K562 (cell line): Measurements from ENCODE around the gene KLC1. TPM values are rescaled to one million over a fixed set of nuclear protein-coding genes. Genes with fewer than 3 reads are reported as not detected.

Experiments
- CREB3 ChIP-seq: fragments of 450-650 bp; conservative IDR thresholded peaks from 2 replicates; pipeline ENCODE4 v1.6.1; 2016; ENCODE audit warnings: missing genetic modification characterization, low read depth, mild to moderate bottlenecking, missing compliant biosample characterization, moderate library complexity
- DEAF1 ChIP-seq: fragments of 450-650 bp; formaldehyde crosslinking; IDR thresholded peaks from 2 replicates; pipeline ENCODE4 v1.4.0; 2020; ENCODE audit warnings: mild to moderate bottlenecking, moderate library complexity
- ERF ChIP-seq: fragments of 450-650 bp; formaldehyde crosslinking; IDR thresholded peaks from 2 replicates; pipeline ENCODE4 v1.4.0; 2020; ENCODE audit warnings: mild to moderate bottlenecking, mixed read lengths
- ETV5 ChIP-seq: sonication (generic); formaldehyde crosslinking; IDR thresholded peaks from 2 replicates; pipeline ENCODE4 v1.4.0; 2020; ENCODE audit warnings: low read depth, mild to moderate bottlenecking, missing genetic modification reagents
- FOXA3 ChIP-seq, 2 experiments: fragments of 450-650 bp in 1 of 2; sonication (generic) in 1 of 2; formaldehyde crosslinking; IDR thresholded peaks in 1 of 2; conservative IDR thresholded peaks in 1 of 2; 2 replicates each; pipeline versions ENCODE4 v1.4.0 to v1.8.0; 2020 to 2022; ENCODE audit warnings: mild to moderate bottlenecking in 2 of 2, missing genetic modification reagents in 1 of 2
- FOXP1 ChIP-seq: sonication (generic); formaldehyde crosslinking; IDR thresholded peaks from 2 replicates; pipeline ENCODE4 v1.8.0; 2022; ENCODE audit warnings: mild to moderate bottlenecking, missing genetic modification reagents
- HNRNPL ChIP-seq: fragments of 200-400 bp; formaldehyde crosslinking; IDR thresholded peaks from 2 replicates; pipeline ENCODE4 v1.6.1; 2017; ENCODE audit warnings: low read depth, mild to moderate bottlenecking, low read length
- L3MBTL2 ChIP-seq: fragments of 450-650 bp; IDR thresholded peaks from 2 replicates; pipeline ENCODE4 v1.6.1; 2016; ENCODE audit warnings: mild to moderate bottlenecking, moderate library complexity
- MAFK ChIP-seq: IDR thresholded peaks from 2 replicates; pipeline ENCODE4 v1.6.1; 2011; ENCODE audit warnings: low read length, improper control_type of control experiment
- MYC ChIP-seq, 2 experiments: fragments of 250-450 bp in 1 of 2; sonication (Bioruptor Pico) in 1 of 2; IDR thresholded peaks; 2 replicates each; pipeline versions ENCODE4 v1.5.1 to v1.6.1; 2012 to 2021; ENCODE audit warnings: low read depth in 2 of 2, borderline replicate concordance in 1 of 2, improper control_type of control experiment in 1 of 2, low read length in 1 of 2, mild to moderate bottlenecking in 1 of 2, moderate library complexity in 1 of 2
- NFE2 ChIP-seq: IDR thresholded peaks from 2 replicates; pipeline ENCODE4 v1.6.1; 2014; ENCODE audit warnings: antibody characterized with exemption, low read depth
- NFRKB ChIP-seq: fragments of 450-650 bp; IDR thresholded peaks from 2 replicates; pipeline ENCODE4 v1.6.1; 2016; ENCODE audit warnings: low read depth
- PHF8 ChIP-seq: fragments of 200-600 bp; sonication (generic); IDR thresholded peaks from 2 replicates; pipeline ENCODE4 v1.6.1; 2012; ENCODE audit warnings: mixed run types, mild to moderate bottlenecking, inconsistent platforms, low read length, moderate library complexity, borderline replicate concordance
- RAD51 ChIP-seq: fragments of 450-650 bp; IDR thresholded peaks from 2 replicates; pipeline ENCODE4 v1.7.1; 2016; ENCODE audit warnings: low read depth, mild to moderate bottlenecking, borderline replicate concordance
- RHOXF2B ChIP-seq: fragments of 250-450 bp; sonication (Bioruptor Pico); conservative IDR thresholded peaks from 2 replicates; pipeline ENCODE4 v1.5.1; 2021
- RNF2 ChIP-seq: sonication (generic); IDR thresholded peaks from 2 replicates; pipeline ENCODE4 v1.6.1; 2016
- SUPT5H ChIP-seq: fragments of 450-650 bp; IDR thresholded peaks from 2 replicates; pipeline ENCODE4 v1.6.1; 2016
- U2AF1 ChIP-seq: fragments of 200-400 bp; formaldehyde crosslinking; optimal IDR thresholded peaks from 2 replicates; pipeline ENCODE3; 2017; ENCODE audit warnings: mild to moderate bottlenecking, low read depth, low read length, moderate library complexity
- ZNF146 ChIP-seq: IDR thresholded peaks from one replicate; pipeline ENCODE4 v1.6.1; 2018; ENCODE audit warnings: missing compliant biosample characterization; ENCODE audit not compliant: unreplicated experiment
- ZNF175 ChIP-seq: fragments of 200-800 bp; sonication (Bioruptor generic); IDR thresholded peaks from 2 replicates; pipeline ENCODE4 v1.6.1; 2016; ENCODE audit warnings: low read depth, mild to moderate bottlenecking, missing genetic modification characterization, missing compliant biosample characterization
- ZNF316 ChIP-seq: fragments of 450-650 bp; IDR thresholded peaks from 2 replicates; pipeline ENCODE4 v1.6.1; 2016
- ZNF518B ChIP-seq: fragments of 250-450 bp; sonication (Bioruptor Pico); IDR thresholded peaks from 2 replicates; pipeline ENCODE4 v1.5.0; 2021; ENCODE audit warnings: mild to moderate bottlenecking, moderate library complexity
- polyA plus RNA-seq, 8 experiments: library from polyadenylated mRNA; depleted of rRNA in 4 of 8; stranded (reverse) in 5 of 8; unstranded in 3 of 8; fragments of >200 nt; fragmentation: Nextera tagmentation in 2 of 8; fragmentation: Illumina TruSeq in 1 of 8; extraction: Ambion mirVana in 2 of 8; extraction: Trizol in 1 of 8; gene quantifications; 2 replicates each; pipeline versions ENCODE4 v1.2.1 to v1.2.3, GENCODE V29; 2011 to 2014; ENCODE audit warnings: inconsistent platforms in 1 of 8, missing spikeins in 1 of 8
- total RNA-seq, 7 experiments: library from RNA; depleted of rRNA in 6 of 7; stranded (reverse); fragments of >200 nt in 6 of 7; fragmentation: Illumina TruSeq in 2 of 7; extraction: Trizol in 2 of 7; gene quantifications; 2 replicates each; pipeline versions ENCODE4 v1.2.1 to v1.2.3, GENCODE V29; 2011 to 2021; ENCODE audit warnings: low replicate concordance in 1 of 7

Gene KLC1
- total and polyA plus RNA-seq, 9 of the 15 experiments (the other 6 are each of a cell fraction or from before 2014, with no cell fraction given), result 4.9 to 134 (median 54.8) TPM

GRCh38 chr14:103628221-103628683 is 759 bp upstream of the KLC1 start (continued):
- TF ChIP-seq RNF2, result peak; percentile 46
- TF ChIP-seq NFE2, result peak; percentile 81
- no peak; the same call in 1 of the 2 replicates for TF ChIP-seq NFRKB
- TF ChIP-seq ETV5 (CRISPR knock-in tag), result no peak
- TF ChIP-seq MAFK, result peak; percentile 72
- TF ChIP-seq HNRNPL, result 0 out of 2 replicates have a peak, but pooled peaks have one; percentile 47
- peak; percentile 33; the same call in 1 of the 2 replicates for TF ChIP-seq PHF8
- 0 out of 2 replicates have a peak, but pooled peaks have one; percentile 28 for TF ChIP-seq FOXP1 (CRISPR knock-in tag)
- TF ChIP-seq ZNF146 (CRISPR knock-in tag), result no peak
- TF ChIP-seq ZNF518B (CRISPR knock-in tag), result no peak
- TF ChIP-seq ZNF175, result peak; percentile 46; the same call in 1 of the 2 replicates
- 0 out of 2 replicates have a peak, but pooled peaks have one; percentile 35 for TF ChIP-seq ERF (CRISPR knock-in tag)
- TF ChIP-seq ZNF316, result peak; percentile 86
- no peak for TF ChIP-seq U2AF1
- TF ChIP-seq FOXA3 (CRISPR knock-in tag; conservative IDR thresholded peaks at IDR 0.05 in 1 of 2, IDR thresholded peaks at IDR 0.05 in 1 of 2), result 0 out of 4 replicates have a peak, but pooled peaks of 1 of the 2 experiments have one; percentile 12
- peak; percentile 93 for TF ChIP-seq L3MBTL2
- TF ChIP-seq SUPT5H, result no peak; the same call in none of the 2 replicates
- TF ChIP-seq DEAF1, result no peak
- no peak for TF ChIP-seq RHOXF2B (CRISPR knock-in tag)
- 0 out of 2 replicates have a peak, but pooled peaks have one; percentile 36 for TF ChIP-seq MYC (IDR thresholded peaks at IDR 0.05; ENCODE audit: low read depth, low read length)
- TF ChIP-seq MYC (CRISPR knock-in tag; IDR thresholded peaks at IDR 0.05; ENCODE audit: borderline replicate concordance, low read depth), result no peak
- no peak for TF ChIP-seq RAD51
- 0 out of 2 replicates have a peak, but pooled peaks have one; percentile 44 for TF ChIP-seq CREB3 (tag)
